ENCODE measurements around the gene SPTB.
"Not testable (repeated sequence)": the region's sequence is repeated elsewhere in the genome, so short reads cannot be mapped to it uniquely, and the experiment has no call there.

Gene SPTB

DNA sequence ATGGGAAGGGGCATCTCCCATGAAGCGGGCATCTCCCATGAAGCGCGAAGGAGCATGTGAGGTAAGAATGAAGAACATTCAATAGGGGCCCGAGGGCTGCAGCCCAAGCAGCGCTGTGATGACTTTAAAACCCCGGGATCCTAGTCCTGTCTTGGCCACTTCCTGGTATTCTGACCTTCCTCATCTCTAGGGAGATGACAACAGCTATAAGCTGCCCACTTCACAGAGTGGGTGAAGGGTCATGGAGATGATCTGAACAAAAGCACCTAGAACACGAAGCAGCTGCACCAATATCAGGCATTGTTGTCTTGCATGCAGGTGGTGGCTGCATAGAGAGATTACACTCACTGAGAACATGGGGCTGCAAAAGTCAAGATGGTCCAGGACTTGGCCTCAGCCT is 64.5 kb downstream of the SPTB start:
- no peak for DNase-seq

DNA sequence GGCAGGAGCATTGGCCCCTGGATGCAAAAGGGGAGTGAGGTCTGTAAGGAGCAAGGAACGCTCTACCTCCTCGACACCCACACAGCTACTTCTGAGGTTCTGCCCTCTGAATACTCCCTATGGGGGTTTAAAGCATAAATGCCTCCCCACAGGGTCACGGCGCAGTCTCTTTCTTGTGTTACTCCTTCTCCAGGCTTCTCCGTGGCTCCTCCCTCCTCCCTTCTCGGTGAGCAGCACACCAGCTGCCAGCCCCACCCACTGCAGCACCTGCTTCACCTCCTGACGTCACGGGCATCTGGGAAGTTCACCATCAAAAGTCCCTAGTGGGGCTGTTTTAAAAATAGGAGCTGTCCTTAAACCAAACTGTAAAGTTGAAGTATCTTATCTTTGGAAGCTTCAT is 67.3 kb downstream of the SPTB start:
- DNase-seq, result no peak

DNA sequence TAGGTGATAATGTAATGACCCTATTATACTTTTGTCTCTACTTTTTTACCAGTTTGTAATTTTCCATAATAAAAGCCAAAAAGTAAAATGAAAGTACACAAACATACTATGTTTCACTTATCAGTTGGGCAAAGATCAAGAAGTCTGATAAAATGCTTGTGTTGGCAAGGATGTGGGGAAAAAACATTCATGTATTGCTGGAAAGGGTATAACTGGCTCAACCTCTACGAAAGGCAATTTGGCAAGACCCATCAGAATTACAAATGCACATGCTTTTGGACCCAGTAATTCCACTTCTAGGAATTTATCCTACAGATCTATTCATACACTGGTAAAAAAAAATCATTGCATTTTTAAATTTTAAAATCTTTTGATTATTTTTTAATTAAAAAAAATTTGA is 68.0 kb downstream of the SPTB start:
- no peak for DNase-seq

DNA sequence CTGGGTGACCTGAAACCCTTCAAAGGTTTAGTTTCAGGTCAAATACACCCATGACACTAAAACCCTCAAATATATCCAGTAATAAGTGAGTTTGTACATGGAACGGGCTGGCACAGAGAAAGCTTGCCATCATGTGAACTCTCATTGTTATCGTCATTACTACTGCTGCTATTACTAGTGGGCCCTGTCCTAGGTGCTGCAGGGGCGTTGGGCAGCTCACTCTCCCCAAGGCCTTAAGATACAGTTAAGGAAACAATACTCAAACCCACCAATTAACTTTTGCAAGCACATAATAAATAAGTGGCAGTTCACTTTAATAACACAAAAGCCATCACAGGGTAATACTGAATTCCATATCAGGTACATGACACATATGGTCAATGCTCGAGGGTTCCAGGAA is 71.3 kb downstream of the SPTB start:
- no peak for DNase-seq

DNA sequence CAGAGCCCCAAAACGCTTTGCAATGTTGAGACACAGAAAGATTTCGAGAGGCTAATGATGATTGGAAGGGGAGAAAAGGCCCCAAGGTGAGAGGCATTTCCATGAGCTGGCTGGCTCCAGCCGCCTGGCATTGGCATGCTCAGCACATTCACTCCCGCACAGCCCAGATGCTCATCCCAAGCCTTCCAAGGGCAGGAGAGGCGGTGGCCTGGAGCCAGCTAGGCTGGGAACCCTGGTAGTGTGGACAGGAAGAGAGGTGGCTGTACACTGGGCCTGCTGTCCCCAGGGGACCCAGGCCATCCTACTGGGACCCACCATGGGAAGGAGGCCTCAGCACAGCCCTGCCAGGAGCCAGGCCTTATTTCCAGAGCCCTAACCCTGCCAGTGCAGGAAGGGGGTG is 72.2 kb downstream of the SPTB start:
- no peak for DNase-seq

DNA sequence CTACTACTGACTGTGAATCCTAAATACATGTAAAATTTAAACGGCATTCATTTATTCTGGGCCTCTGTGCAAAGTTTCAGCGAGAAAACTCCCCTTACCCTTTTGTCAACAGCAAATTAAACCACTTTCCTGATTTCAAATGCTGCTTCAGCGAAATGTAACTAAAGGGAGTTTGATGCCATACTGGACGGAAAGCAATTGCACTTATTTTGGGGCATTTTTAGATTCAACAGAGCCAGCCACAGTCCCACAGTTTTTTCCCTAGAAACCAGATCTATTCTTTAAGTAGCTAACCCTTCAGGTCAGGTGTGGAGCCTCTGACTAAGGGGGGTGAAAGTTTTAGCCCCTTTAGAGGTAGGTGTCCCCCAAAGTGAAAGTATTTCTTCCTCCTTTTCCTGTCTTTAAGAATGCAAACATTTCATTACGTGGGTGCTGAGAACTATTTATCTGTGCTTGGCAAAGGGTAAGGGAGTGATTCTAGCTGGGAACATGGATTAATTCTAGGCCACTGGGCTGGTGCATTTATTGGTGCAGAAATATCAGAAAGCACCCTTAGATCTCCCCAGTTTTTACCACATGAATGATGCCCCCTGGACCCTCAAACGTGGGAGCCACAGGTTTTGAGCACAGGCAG is 72.7 kb downstream of the SPTB start:
- DNase-seq, result no peak

DNA sequence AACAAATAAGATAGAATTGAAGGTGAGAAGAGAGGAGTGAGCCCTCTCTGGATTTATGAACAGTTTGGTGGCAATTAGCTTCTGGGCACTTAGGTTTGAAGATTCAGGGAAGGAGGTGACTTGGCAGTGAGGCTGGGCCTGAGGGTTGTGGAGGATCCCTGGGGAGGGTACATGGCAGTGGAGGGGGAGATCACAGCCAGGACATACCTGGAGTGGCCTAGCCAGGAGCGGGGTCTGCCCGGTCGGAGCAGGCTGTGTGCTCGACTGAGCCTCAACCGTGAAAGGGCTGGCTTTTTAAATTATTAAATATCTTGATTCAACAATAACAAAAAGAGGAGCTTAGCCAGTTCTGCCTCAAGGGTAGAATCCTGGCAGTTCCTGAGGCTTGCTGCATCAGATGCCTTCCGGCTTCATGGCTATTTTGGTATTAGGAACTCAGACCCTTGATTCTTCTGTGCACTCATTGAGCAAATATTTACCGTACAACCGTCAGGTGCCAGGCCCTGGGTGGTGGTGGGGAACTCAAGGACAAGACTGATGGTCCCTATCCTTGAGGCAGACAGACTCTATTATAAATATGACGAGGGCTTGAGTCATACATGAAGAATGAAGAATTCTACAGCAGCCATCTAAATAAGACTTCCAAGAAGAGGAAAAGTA is 73.4 kb downstream of the SPTB start:
- no peak for DNase-seq

DNA sequence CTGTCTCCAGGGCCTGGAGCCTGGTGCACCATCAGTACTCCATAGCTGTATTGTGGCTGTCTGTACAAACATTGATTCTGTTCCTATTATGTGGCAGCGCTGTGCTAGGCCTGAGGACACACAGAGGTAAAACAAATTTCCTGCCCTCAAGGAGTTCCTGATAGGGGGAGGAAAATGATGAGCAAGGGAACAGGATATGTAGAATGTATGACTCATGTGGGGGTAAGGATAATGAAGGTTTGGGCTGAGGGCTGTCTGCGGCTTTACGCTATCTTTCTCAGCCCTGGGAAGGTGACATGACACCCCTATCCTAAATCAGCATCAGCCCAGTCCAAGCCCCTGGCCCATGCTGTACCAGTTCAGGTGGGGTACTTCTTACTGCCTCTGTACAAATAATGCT is 74.1 kb downstream of the SPTB start:
- DNase-seq, result not testable (repeated sequence)

DNA sequence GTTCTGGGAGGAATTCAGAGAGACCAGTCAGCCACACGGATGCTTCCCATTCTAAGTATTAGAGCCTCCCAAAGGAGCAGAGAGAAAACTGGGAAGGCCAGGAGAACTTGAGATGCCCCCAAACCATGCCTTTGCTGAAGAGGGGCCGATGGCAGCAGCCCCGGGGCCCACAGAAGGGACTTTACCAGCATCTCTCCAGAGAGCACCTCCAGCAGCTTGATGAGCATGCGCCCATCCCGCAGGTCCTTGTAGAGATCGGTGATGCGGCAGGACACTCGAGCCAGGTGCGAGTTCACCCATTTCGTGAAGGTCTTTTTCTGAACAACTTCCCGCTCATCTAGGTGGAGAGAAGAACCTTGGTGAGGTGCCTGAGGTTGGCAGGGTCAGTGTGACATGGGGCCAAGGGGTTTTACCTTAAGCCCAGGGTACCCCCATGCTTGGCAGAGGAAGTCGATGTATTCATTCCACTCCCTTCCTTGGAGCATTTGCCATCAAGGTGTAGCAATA is 74.9 kb downstream of the SPTB start:
- no peak for DNase-seq

DNA sequence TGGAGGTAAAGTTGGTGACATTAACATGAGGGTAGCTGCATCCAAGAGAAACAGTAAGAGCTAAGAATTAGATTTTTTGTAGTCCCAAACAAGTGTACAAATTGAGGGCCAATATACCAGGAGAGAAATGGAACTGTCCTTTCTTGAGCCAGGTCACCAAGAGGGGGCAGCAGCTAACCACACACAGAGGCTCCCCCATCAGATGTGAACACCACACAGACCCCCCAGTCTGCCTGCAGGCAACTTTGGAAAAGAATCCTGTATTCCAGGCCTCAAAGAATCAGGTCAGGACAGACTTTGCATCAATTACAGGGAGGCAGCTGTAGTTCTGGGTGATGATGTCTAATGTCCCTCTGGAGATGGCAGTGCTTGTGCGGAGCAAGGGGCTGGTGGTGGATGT is 77.9 kb downstream of the SPTB start:
- DNase-seq, result peak; percentile 53

DNA sequence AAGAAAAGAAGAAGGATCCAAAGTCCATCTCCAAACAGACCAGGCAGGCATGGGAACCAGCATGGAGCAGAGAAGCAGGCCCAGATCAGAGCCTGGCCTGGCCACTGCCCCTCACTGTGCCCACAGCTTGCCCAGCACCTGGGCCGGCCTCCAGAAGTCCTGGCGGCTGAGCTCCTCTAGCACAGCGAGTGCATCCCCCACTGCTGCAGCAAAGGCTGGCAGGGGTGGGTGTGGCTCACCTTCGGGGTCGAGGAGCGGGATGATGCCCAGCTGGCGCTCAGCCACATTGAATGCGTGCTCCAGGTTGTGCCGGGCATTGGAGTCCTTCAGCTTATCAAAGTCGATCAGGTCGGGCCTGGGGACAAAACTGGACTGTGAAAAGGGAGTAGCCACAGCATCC is 78.7 kb downstream of the SPTB start:
- DNase-seq, result no peak

DNA sequence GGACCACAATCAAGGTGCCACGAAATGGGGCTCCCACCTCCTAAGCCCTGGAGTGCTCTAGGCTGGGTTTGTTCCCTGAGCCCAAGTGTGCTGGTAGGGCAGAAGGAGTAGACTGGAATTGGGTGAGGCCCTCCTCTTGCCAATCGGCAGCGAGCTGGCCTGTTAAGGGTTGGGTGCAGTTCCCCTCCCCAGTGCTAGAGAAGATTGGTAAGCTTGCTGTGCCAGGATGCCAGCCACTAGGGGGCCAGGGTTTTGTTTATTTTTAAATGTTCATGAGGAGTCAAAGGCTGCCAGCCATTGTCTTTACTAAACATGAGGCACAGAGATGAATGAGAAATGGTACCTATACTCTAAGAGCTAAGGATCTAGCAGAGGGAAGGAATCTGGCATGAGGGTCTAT is 79.7 kb downstream of the SPTB start:
- peak; percentile 67 for DNase-seq

DNA sequence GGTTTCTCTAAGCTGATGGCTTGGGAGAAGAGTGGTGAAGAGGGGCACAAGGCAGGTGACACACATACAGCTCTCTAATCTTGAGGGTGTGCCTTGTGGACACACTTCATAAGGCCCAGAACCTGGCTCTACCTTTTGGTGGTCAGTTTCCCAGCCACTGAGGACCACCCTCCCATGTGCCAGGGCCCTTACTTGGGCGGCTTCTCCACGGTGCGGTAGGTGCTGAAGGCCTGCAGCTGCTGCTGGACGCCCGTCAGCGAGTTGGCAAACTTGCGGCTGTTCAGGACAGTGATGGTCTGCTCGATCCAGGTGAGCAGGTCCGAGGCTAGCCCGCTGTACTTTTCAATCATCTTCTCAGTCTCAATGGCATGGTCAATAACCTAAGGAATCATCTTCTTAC is 80.2 kb downstream of the SPTB start:
- DNase-seq, result no peak

DNA sequence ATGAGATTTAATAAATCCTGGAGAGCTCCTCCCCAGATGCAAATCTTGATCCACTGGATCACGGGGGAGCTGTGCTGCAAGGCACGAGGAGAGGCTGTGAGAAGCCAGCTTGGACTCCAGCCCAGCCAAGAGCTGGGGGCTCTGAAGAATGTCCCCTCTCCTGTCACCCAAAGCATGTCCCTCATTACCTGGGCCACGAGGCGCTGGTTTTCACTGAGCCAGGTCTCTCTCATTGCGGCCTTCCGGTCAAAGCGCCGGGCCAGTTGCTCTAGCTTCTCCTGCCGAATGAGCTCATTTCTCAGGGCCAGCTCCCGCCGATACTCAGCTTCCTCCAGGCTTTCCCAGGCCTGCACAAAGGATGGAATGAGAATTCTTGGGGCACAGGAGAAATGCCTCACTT is 83.3 kb downstream of the SPTB start:
- DNase-seq, result no peak

DNA sequence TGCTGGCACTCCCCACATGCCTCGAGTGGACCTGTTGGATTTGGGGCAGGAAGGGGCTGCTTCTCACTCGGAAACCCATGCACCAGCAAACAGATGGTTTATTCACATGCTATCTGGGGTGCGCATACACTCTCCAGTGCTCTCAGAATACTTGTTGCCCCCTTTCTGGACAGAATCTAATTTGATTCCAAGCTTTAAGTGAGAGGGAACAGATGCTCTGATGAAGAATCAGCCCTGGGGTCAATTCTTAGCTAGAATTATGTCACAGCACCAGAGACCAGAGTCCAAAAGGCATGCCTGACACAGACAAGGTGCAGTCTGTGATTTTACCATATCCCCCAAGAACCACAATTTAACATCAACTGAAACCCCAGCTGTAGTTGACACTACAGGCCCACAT is 83.8 kb downstream of the SPTB start:
- no peak for DNase-seq

DNA sequence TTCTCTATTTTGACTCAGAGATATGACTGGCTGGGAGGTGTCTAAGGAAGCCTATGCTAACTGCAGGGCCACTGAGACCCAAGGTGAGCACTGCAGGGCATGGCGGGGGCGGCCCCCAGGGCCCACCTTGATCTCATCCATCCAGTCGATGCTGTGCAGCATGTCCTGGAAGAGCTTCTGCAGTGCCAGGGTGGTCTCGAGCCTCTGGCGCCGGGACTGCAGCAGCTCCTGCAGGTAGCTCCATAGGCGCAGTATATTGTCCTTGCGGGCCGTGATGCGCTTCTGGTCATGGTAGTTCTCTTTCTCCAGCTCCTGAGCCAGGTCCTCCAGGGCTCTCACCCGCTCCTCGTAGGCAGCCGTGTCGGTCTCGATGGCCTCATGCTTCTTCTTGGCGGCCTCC is 84.5 kb downstream of the SPTB start:
- DNase-seq, result no peak

DNA sequence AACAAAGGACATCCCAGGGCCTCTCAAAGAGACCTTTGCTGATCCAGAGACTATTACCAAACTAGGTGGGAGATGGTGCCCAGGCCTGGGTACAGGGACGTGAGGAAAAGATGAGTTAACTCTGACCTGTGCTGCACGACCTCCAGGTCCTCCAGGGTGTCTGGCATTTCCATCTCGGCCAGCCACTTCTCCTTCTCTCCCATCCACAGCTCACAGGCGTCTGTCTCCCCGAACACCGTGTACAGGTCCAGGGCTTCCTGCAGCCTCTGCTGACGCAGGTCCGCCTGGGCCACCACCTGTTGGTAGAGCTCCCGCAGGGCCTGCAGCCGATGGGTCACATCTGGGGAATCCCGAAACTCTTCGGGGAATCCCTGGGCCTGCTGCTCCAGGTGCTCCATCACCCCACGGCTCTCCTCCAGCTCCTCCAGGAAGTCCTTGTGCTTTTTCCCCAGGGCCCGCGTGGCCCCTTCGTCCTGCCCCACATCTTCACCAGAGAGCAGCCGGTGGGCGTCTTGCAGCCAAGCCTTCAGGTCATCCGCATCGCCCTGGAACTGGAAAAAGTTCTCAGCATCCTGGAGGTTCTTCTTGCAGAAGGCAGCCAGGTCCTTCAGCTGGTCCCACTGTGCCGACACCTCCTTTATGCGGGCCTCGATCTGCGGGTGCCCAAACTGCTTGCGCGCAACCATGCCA is 86.7 kb downstream of the SPTB start:
- DNase-seq, result no peak

DNA sequence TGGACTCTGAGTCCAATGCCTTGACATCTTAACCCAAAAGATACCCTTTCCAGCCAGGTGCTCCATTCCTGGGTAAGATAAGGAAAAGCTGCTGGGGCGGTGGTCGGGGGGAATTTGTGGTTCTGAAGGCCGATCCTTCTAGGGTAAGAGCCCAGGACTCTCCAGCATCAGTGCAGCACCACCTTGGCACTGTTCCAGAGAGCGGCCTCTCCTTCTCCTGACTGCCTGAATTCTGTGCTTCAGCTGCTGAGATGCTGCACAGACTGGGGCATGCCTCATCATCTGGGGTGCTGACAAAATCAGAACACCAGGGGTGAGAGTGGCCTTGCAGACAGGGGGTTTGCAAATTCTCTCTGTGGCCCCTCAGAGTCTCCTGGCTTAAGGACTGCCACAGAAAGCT is 87.5 kb downstream of the SPTB start:
- no peak for DNase-seq

DNA sequence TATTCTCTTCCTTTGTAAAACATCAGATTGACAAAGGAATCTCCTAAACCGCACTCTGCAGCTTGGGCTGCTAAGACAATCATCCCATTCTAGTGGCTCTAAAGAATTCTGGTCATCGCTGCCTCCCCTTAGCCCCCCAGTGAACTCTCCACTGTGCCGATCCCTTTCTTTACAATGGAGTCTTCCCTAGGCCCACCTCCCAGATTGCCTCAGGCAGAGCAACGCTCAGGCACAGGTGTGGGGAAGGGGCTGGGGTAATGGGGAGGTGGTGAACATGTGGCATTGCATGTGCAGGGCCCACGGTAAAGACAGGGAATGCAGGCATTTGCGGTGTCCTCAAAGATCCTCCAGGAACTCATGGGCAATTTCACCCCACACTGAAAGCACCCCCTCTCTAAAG is 89.2 kb downstream of the SPTB start:
- DNase-seq, result no peak

DNA sequence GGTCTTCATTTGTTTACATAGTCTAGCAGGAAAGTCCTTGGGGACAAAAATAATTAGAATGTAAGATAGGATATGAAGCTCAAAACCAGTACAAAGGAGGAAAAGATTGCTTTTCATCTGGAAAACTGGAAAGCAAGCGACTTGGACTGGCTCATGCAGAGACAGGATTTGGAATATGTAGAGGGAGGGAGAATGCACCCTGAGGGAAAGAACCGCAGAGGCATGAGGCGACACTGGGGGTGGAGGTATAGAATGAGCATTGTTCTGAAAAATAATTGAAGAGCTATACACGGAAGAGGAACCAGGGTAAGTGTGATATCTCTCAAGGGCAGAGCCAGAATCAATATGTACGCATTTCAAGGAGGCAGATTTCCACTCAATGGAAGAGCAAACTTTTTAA is 90.0 kb downstream of the SPTB start:
- DNase-seq, result no peak

DNA sequence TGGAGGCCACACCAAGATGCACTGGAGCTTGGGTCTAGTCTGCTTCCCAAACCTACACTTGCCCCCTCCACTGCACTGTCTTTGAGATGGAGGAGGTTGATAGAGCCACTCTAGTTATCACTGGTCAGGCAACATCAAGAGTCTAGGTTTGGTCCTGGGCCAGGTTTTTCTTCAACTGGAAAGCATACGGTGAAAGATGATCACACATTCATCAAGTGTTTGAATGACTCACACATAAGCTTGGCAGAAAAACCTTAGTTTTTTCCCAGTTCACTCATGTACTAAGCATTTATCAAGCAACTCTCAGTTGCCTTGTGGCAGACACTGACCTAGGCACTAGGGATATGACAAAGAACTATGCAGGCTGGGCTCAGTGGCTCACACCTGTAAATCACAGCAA is 91.0 kb downstream of the SPTB start:
- DNase-seq, result peak; percentile 24

DNA sequence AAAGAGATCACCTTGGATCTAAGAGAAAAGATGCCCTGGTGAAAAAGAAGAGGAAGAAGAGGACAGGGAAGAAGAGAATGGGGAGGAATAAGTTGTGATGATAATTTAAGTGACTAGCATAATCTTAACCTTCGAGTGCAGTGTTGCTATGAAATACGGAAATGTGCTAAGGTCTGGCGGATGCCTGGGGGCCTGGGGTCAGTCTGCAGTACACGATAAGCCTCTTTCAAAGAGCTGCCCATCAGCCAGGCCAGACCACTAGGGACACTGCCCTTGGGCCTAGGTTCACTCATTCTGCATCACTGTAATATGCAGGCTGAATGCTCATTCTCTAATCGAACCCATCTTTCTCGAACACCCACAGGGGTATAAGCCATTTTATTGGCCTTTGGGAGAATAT is 92.1 kb downstream of the SPTB start:
- DNase-seq, result no peak

DNA sequence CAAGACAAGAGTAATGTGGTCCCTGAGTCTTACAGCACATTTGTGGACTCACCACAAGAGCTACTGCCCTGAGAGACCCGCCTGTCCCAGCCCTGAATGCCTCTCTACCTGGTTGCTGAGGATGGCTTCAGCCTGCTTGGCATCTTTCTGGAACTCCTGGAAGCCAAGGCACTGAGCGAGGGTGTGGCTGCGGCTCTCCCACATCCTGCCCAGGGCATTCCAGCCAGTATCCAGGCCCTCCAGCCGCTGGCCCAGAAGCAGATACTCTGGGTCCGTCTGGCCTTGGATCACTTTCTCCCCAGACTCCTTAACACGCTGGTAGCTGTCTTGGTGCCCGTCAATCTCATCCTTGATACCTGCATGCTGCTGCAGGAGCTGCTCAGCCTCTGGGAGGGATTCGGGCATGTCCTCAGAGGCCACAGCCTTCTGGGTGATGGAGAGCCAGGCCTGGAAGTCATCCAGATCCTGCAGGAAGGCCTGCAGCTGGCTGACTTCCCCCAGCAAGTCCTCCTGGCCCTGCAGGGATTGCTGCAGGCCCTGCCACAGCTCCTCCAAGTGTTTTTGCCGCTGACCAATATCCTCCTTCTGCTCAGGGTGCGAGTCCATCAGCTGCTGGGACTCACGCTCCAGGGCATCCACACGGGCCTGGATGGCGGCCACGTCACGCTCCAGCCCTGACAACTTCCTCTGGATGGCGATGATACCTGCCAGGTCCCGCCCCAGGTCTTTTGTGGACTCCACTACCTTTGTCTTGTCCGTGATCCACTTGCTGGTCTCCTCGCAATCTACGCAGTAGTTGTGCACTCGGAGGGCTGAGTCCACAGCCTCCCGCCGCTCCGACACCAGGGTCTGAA is 93.2 kb downstream of the SPTB start:
- DNase-seq, result no peak

DNA sequence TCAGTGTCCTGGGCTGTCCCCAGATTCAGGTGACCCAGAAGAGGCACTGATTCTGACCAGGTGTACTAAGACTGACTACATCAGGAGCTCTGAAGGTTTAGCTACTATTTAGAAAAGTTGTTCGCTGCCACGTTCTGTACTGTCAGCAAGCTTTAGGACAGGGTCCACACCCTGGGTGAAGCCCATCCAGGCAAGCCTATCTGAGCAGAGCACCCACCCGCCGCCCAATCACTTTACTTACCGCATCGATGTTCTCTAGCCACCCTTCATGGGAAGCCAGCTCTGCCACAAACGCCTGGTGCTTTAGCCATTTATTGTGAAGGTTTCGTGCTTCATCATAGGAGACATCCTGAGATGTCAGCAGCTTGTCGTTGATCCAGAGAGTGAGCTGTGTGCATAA is 95.7 kb downstream of the SPTB start:
- no peak for DNase-seq

Measured in hematopoietic multipotent progenitor cell treated with erythropoietin and hydrocortisone succinate and interleukin-3 and kit ligand, for 6 days (in vitro differentiated cells).